Measurements from ENCODE around the gene JADE3. TPM values are rescaled to one million over a fixed set of nuclear protein-coding genes. Genes with fewer than 3 reads are reported as not detected.
"Not testable (repeated sequence)": the region's sequence is repeated elsewhere in the genome, so short reads cannot be mapped to it uniquely, and the experiment has no call there.

The JADE3 gene
- total RNA-seq, 1 donor from 2014 or later, result 12.4 TPM

DNA sequence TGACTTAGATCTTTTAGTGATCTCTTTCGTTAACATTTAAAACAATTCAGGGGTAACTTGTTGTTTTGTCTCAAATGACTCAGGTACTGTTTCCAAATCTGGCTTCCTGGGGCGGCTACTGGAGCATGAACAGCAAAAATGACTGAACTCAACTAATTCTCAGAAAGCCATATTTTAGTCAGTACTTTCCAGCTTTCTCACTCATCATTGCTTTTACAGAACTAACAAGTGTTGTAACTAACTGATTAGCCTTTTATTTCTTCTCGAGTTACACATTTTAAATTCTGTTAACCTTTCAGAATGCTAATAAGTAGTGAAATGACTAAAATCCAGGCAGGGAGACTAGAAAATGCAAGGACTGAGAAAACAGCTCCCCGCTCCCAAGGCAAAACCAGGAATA lies 55.3 kb downstream of the JADE3 start:
- no peaks in the 10 kb centered on the region for H3K9me3 ChIP-seq (ENCODE audit: insufficient read depth, low read depth, low read length)
- H3K4me3 ChIP-seq (ENCODE audit: insufficient read depth, low read depth, low read length), result no peak overlapping the region
- Mint-ChIP-seq H3K27me3 (ENCODE audit: low read depth, unreplicated experiment) (no peaks in the 10 kb centered on the region), H3K4me1 (ENCODE audit: low read depth, unreplicated experiment) (peaks cover 30% of the 10 kb centered on the region), H3K4me3 (ENCODE audit: unreplicated experiment) (no peak overlapping the region), H3K9me3 (ENCODE audit: unreplicated experiment) (no peaks in the 10 kb centered on the region), H3K36me3 (ENCODE audit: low read depth, unreplicated experiment) (no peaks in the 10 kb centered on the region), H3K27ac (ENCODE audit: unreplicated experiment) (no peak overlapping the region)
- DNase-seq (ENCODE audit: low read depth) (no peak), FAIRE-seq (peak; percentile 26)
- H4K20me1 ChIP-seq (ENCODE audit: insufficient read depth, low read length), result no peaks in the 10 kb centered on the region
- no peak overlapping the region for H3K9ac ChIP-seq (ENCODE audit: low read length)
- peaks cover 9% of the 10 kb centered on the region for H3K4me1 ChIP-seq (ENCODE audit: insufficient read depth, low read length)
- TF ChIP-seq EZH2 (IDR thresholded peaks at IDR 0.05; ENCODE audit: insufficient read depth, low read length), result no peak
- TF ChIP-seq, protein P1, sequence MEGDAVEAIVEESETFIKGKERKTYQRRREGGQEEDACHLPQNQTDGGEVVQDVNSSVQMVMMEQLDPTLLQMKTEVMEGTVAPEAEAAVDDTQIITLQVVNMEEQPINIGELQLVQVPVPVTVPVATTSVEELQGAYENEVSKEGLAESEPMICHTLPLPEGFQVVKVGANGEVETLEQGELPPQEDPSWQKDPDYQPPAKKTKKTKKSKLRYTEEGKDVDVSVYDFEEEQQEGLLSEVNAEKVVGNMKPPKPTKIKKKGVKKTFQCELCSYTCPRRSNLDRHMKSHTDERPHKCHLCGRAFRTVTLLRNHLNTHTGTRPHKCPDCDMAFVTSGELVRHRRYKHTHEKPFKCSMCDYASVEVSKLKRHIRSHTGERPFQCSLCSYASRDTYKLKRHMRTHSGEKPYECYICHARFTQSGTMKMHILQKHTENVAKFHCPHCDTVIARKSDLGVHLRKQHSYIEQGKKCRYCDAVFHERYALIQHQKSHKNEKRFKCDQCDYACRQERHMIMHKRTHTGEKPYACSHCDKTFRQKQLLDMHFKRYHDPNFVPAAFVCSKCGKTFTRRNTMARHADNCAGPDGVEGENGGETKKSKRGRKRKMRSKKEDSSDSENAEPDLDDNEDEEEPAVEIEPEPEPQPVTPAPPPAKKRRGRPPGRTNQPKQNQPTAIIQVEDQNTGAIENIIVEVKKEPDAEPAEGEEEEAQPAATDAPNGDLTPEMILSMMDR (IDR thresholded peaks at IDR 0.05; ENCODE audit: insufficient read depth, low read depth, low read length), result no peak
- no peaks in the 10 kb centered on the region for H3K79me2 ChIP-seq (ENCODE audit: insufficient read depth, low read length)
- no peak overlapping the region for H2AFZ ChIP-seq (ENCODE audit: low read depth, low read length)
- H3K27ac ChIP-seq (ENCODE audit: low read depth, low read length), result no peak overlapping the region
- no peaks in the 10 kb centered on the region for H3K36me3 ChIP-seq (ENCODE audit: insufficient read depth, low read length)
- H3K27me3 ChIP-seq (ENCODE audit: insufficient read depth, low read length), result no peaks in the 10 kb centered on the region
- no peak overlapping the region for H3K4me2 ChIP-seq (ENCODE audit: low read length)

DNA sequence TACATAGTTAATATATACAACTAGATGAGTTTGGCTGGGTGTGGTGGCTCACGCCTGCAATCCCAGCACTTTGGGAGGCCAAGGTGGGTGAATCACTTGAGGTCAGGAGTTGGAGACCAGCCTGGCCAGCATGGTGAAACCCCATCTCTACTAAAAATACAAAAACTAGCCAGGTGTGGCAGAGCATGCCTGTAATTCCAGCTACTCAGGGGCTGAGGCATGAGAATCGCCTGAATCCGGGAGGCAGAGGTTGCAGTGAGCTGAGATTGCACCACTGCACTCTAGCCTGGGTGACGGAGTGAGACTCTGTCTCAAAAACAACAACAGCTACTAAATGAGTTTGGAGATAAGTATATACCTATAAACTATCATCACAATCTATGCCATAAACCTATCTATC lies 64.8 kb downstream of the JADE3 start:
- H3K27me3 ChIP-seq (ENCODE audit: insufficient read depth, low read length); H3K4me1 ChIP-seq (ENCODE audit: insufficient read depth, low read length); H3K27me3 Mint-ChIP-seq (ENCODE audit: low read depth, unreplicated experiment); H4K20me1 ChIP-seq (ENCODE audit: insufficient read depth, low read length); H3K4me3 ChIP-seq (ENCODE audit: insufficient read depth, low read depth, low read length); FAIRE-seq; H3K4me2 ChIP-seq (ENCODE audit: low read length); H3K4me1 Mint-ChIP-seq (ENCODE audit: low read depth, unreplicated experiment); H3K9me3 ChIP-seq (ENCODE audit: insufficient read depth, low read depth, low read length); H2AFZ ChIP-seq (ENCODE audit: low read depth, low read length); H3K9ac ChIP-seq (ENCODE audit: low read length); H3K27ac ChIP-seq (ENCODE audit: low read depth, low read length); DNase-seq (ENCODE audit: low read depth); H3K79me2 ChIP-seq (ENCODE audit: insufficient read depth, low read length); H3K36me3 ChIP-seq (ENCODE audit: insufficient read depth, low read length); H3K9me3 Mint-ChIP-seq (ENCODE audit: unreplicated experiment); H3K4me3 Mint-ChIP-seq (ENCODE audit: unreplicated experiment); H3K27ac Mint-ChIP-seq (ENCODE audit: unreplicated experiment); H3K36me3 Mint-ChIP-seq (ENCODE audit: low read depth, unreplicated experiment): not testable (repeated sequence)

DNA sequence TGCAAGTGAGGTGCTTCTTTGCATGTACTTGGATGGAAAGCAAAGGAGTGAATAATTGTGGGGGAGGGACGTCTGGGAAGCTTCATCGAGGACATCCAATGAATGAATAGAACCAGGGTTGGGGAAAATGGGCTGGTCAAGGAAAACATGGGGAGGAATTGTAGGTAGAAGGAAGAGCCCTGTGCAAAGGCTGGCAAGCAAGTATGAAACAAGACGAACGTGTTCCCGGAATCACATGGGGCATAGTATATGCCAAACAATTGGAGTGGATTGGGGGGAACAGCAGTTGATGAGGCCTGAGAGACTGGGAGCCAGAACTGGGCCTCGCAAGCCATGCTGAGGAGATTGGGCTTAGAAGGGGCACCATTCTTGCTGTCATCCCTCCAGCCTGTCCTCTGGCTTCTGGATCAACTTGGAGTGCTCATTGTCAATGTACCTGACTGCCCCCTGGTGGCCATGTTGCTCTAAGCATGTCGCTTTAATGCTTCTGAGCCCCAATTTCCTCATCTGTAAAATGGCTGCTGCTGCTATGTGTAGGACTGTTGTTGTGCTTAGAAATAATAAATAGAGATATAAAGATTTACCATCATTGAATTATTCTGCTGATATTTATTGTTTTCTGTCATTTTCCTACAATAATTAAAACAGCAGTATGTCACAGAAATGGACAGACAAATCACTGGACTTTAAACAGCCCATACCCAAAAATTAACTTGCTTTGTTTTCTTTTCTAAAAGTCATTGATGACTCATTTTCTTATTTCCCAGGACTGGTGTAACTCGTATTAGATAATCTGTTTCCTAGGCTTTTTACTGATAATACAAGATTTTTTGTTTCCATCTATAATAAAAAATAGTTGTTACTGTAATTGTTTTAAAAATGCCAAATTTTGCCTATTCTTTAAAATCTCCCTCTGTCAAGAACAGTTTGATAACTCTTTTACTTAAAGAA lies 66.4 kb downstream of the JADE3 start:
- Mint-ChIP-seq H3K4me1 (ENCODE audit: low read depth, unreplicated experiment) (no peaks in the 10 kb centered on the region), H3K27me3 (ENCODE audit: low read depth, unreplicated experiment) (no peaks in the 10 kb centered on the region), H3K4me3 (ENCODE audit: unreplicated experiment) (no peak overlapping the region), H3K27ac (ENCODE audit: unreplicated experiment) (peak overlapping the region; percentile 58), H3K9me3 (ENCODE audit: unreplicated experiment) (peaks cover 2% of the 10 kb centered on the region), H3K36me3 (ENCODE audit: low read depth, unreplicated experiment) (no peaks in the 10 kb centered on the region)
- H2AFZ ChIP-seq (ENCODE audit: low read depth, low read length), result no peak overlapping the region
- peak overlapping the region; percentile 77 for H3K9ac ChIP-seq (ENCODE audit: low read length)
- H3K4me3 ChIP-seq (ENCODE audit: insufficient read depth, low read depth, low read length), result peak overlapping the region; percentile 37
- H3K79me2 ChIP-seq (ENCODE audit: insufficient read depth, low read length), result no peaks in the 10 kb centered on the region
- FAIRE-seq (no peak), DNase-seq (ENCODE audit: low read depth) (peak; percentile 39)
- no peaks in the 10 kb centered on the region for H3K27me3 ChIP-seq (ENCODE audit: insufficient read depth, low read length)
- H3K9me3 ChIP-seq (ENCODE audit: insufficient read depth, low read depth, low read length), result no peaks in the 10 kb centered on the region
- peak overlapping the region; percentile 97 for H3K27ac ChIP-seq (ENCODE audit: low read depth, low read length)
- H4K20me1 ChIP-seq (ENCODE audit: insufficient read depth, low read length), result no peaks in the 10 kb centered on the region
- TF ChIP-seq, protein P1 (IDR thresholded peaks at IDR 0.05; ENCODE audit: insufficient read depth, low read depth, low read length), result peak; percentile 50
- TF ChIP-seq EZH2 (IDR thresholded peaks at IDR 0.05; ENCODE audit: insufficient read depth, low read length), result no peak
- no peaks in the 10 kb centered on the region for H3K36me3 ChIP-seq (ENCODE audit: insufficient read depth, low read length)
- peaks cover 4% of the 10 kb centered on the region for H3K4me1 ChIP-seq (ENCODE audit: insufficient read depth, low read length)
- H3K4me2 ChIP-seq (ENCODE audit: low read length), result peak overlapping the region; percentile 79

Data from astrocyte (in vitro differentiated cells and primary cell).